ENCODE measurements around the gene EPHB4.
A peak's percentile ranks its signal among the peaks of the same experiment; 100 is the strongest.

The EPHB4 gene

DNA sequence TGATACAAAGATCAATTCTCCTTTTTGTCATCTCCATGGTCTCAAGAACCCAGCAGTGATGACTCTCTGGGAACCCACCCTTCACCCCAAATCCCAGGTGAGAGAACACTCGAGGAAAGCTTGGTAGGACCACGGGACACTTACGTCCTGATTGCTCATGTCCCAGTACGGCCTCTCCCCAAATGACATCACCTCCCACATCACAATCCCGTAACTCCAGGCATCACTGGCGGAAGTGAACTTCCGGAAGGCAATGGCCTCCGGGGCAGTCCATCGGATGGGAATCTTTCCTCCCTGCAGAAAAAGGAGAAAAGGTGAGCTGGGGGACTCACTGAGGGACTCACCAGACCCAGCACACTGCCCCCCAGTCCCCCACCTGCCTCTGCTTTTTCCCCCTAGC, 21.0 kb downstream of the EPHB4 start:
- no peak overlapping the region for H3K4me3 ChIP-seq (ENCODE audit: low read length)
- no peak for DNase-seq (ENCODE audit: low read depth)
- TF ChIP-seq CTCF (conservative IDR thresholded peaks at IDR 0.05; ENCODE audit: low read depth, low read length), result no peak

DNA sequence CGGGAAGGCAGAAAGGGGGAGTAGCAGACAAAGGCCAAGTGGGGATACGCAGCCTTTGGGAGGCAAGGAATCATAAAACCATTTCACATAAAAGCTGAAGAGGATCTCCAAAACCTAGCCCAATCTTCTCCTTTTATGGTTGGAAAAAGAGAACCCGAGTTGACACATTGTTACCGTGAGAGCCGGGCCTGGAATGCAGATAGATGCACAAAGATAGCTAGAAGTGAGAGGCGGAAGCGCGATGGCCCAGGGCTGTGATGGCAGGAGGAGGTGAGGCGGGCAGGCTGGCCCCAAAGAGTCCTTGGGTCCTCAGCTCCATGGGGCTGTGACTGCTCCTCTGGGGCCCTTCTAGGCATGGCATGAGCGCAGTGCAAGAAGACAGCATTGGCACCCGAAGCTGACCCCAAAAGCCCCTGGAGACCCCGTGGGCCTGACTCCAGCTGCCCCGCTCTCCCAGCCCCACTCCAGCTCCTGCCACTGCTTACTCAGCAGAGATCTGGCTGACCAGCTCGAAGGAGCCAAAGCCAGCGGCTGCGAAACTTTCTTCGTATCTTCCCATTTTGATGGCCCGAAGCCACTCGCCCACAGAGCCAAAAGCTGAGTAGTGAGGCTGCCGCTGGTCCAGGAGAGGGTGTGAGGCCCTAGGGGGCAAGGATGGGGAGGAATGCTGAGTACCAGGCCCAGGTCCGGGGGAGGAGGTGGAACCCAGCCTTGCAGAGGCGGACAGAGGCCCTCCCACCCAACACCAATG, 22.5 kb downstream of the EPHB4 start:
- H3K4me3 ChIP-seq (ENCODE audit: low read length), result no peak overlapping the region
- no peak for TF ChIP-seq CTCF (conservative IDR thresholded peaks at IDR 0.05; ENCODE audit: low read depth, low read length)
- DNase-seq (ENCODE audit: low read depth), result no peak

DNA sequence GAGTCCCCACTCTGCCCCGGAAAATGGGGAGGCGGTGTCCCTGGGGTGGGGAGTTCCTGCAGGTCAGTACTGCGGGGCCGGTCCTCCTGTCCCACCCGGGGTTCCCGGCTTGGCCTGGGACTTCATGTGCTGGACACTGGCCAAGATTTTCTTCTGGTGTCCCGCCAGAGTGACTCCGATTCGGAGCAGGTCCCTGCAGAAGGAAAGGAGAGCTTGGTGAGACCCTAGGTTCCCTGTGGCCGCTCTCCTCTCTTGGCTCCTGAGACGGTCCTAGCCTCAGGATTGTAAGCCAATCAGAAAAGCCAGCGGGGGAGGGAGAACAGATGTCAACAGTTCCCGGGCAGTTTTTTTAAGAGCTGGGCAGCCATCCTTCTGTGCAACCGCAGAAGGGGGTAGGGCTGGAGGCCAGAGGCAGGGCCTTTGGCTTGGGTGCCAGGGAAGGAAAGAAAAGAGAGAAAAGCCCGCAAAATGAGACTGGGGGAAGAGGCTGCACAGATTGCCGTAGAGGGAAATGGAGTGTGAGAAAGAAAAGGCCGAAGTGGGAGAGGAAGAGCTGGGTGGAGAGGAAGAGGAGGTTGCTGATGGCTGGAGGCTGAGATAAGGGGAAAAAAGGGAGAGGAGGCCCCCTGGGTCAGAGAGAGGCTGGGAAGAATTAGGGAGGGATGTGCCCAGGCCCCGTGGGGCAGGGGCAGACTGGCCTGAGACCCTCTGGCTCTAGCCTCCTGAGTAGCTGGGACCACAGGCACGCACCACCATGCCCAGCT, 23.7 kb downstream of the EPHB4 start:
- H3K4me3 ChIP-seq (ENCODE audit: low read length), result no peak overlapping the region
- no peak for TF ChIP-seq CTCF (conservative IDR thresholded peaks at IDR 0.05; ENCODE audit: low read depth, low read length)
- DNase-seq (ENCODE audit: low read depth), result no peak

DNA sequence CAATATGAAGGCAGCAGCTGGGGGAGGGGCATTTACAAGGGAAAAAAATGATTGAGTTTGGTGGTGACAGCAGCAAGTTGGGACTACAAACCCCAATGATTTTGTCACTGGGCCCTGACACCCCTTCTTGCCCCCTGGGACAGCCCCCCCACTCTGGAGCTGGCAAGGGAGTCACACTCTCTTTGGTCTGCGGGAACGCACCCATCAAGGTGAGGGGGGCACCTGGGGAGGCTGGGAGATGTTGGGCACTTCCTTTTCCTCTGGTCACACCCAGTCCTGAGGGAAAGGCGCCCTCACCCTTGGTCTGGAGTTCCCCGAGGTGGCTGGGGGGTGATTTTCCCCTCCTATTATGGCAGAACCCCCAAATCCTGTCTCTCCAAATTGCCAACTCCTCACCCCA, 24.4 kb downstream of the EPHB4 start:
- no peak for DNase-seq (ENCODE audit: low read depth)
- no peak for TF ChIP-seq CTCF (conservative IDR thresholded peaks at IDR 0.05; ENCODE audit: low read depth, low read length)
- no peak overlapping the region for H3K4me3 ChIP-seq (ENCODE audit: low read length)

- peak; percentile 28 for DNase-seq (ENCODE audit: low read depth)
- no peak overlapping the region for H3K4me3 ChIP-seq (ENCODE audit: low read length)
- no peak for TF ChIP-seq CTCF (conservative IDR thresholded peaks at IDR 0.05; ENCODE audit: low read depth, low read length)
These were observed 25.3 kb downstream of the EPHB4 start for GRCh38 chr7:100801833-100802568.

GRCh38 chr7:100799037-100799896, 28.1 kb downstream of the EPHB4 start:
- no peak for DNase-seq (ENCODE audit: low read depth)
- peak; percentile 75 for TF ChIP-seq CTCF (conservative IDR thresholded peaks at IDR 0.05; ENCODE audit: low read depth, low read length)

More at GRCh38 chr7:100799037-100799896, 28.1 kb downstream of the EPHB4 start:
- H3K4me3 ChIP-seq (ENCODE audit: low read length), result no peak overlapping the region
